COLO668 (cell line): Measurements from ENCODE around the gene RPS6KA2.
A peak's percentile ranks its signal among the peaks of the same experiment; 100 is the strongest.

Experiments
- DNase-seq: peaks from one replicate; lab custom pipeline; 2025; ENCODE audit not compliant: unreplicated experiment; lab: John Stamatoyannopoulos, UW

The RPS6KA2 gene

GRCh38 chr6:166656230-166657151 is 29.4 kb upstream of the RPS6KA2 start:
- no peak for DNase-seq

GRCh38 chr6:166655713-166656229 is 28.7 kb upstream of the RPS6KA2 start:
- DNase-seq, result peak; percentile 20

- DNase-seq, result peak; percentile 8
Measured at GRCh38 chr6:166655251-166655650, 28.2 kb upstream of the RPS6KA2 start.

GRCh38 chr6:166654573-166654972 is 27.5 kb upstream of the RPS6KA2 start:
- no peak for DNase-seq

- DNase-seq, result no peak
Measured at GRCh38 chr6:166653639-166653941, 26.5 kb upstream of the RPS6KA2 start.

- DNase-seq, result no peak
Measured at GRCh38 chr6:166650824-166651807, 24.1 kb upstream of the RPS6KA2 start.

- no peak for DNase-seq
Measured at GRCh38 chr6:166650047-166650446, 23.0 kb upstream of the RPS6KA2 start.

- no peak for DNase-seq
Measured at GRCh38 chr6:166648846-166649245, 21.8 kb upstream of the RPS6KA2 start.

- DNase-seq, result no peak
Measured at GRCh38 chr6:166647896-166648295, 20.8 kb upstream of the RPS6KA2 start.

- no peak for DNase-seq
Measured at GRCh38 chr6:166646716-166647115, 19.7 kb upstream of the RPS6KA2 start.

GRCh38 chr6:166645896-166646295 is 18.8 kb upstream of the RPS6KA2 start:
- DNase-seq, result no peak

GRCh38 chr6:166644681-166645080 is 17.6 kb upstream of the RPS6KA2 start:
- no peak for DNase-seq

GRCh38 chr6:166643891-166644590 is 17.0 kb upstream of the RPS6KA2 start:
- DNase-seq, result no peak

GRCh38 chr6:166642646-166643045 is 15.6 kb upstream of the RPS6KA2 start:
- no peak for DNase-seq

GRCh38 chr6:166640342-166641043 is 13.4 kb upstream of the RPS6KA2 start:
- no peak for DNase-seq

- no peak for DNase-seq
Measured at GRCh38 chr6:166639921-166640320, 12.9 kb upstream of the RPS6KA2 start.

- DNase-seq, result no peak
Measured at GRCh38 chr6:166638573-166638964, 11.5 kb upstream of the RPS6KA2 start.

- no peak for DNase-seq
Measured at GRCh38 chr6:166637812-166638572, 10.9 kb upstream of the RPS6KA2 start.

GRCh38 chr6:166636934-166637333 is 9.9 kb upstream of the RPS6KA2 start:
- DNase-seq, result no peak
